H9 (cell line): Measurements from ENCODE around the gene RAB7B. TPM values are rescaled to one million over a fixed set of nuclear protein-coding genes. Genes with fewer than 3 reads are reported as not detected.

Source experiments
- DNase-seq: peaks from one replicate; pipeline ENCODE4 v3.0.0-alpha.2; 2017
- H2AFZ ChIP-seq: one replicate; pipeline ENCODE4 v1.6.1; 2013; ENCODE audit warnings: mild to moderate bottlenecking, low read length, control low read depth, moderate library complexity
- H2AK5ac ChIP-seq: 2 replicates; pipeline ENCODE4 v1.6.1; 2013; ENCODE audit warnings: low read length, control low read depth, mixed read lengths; ENCODE audit not compliant: insufficient read length
- H2BK120ac ChIP-seq: one replicate; pipeline ENCODE4 v1.6.1; 2013; ENCODE audit warnings: low read depth, mild to moderate bottlenecking, low read length, control low read depth, inconsistent platforms; ENCODE audit not compliant: poor library complexity, severe bottlenecking
- H2BK12ac ChIP-seq: 2 replicates; pipeline ENCODE4 v1.6.1; 2013; ENCODE audit warnings: low read length, control low read depth, mixed read lengths, low read depth; ENCODE audit not compliant: insufficient read length
- H2BK15ac ChIP-seq: 2 replicates; pipeline ENCODE4 v1.6.1; 2013; ENCODE audit warnings: low read depth, low read length, control low read depth
- H2BK20ac ChIP-seq: one replicate; pipeline ENCODE4 v1.6.1; 2013; ENCODE audit warnings: low read depth, mild to moderate bottlenecking, low read length, control low read depth, inconsistent platforms; ENCODE audit not compliant: poor library complexity, severe bottlenecking
- H2BK5ac ChIP-seq: 2 replicates; pipeline ENCODE4 v1.6.1; 2013; ENCODE audit warnings: low read length, control low read depth, mixed read lengths; ENCODE audit not compliant: insufficient read length
- H3K14ac ChIP-seq: 2 replicates; pipeline ENCODE4 v1.6.1; 2013; ENCODE audit warnings: low read length, control low read depth; ENCODE audit not compliant: insufficient read depth
- H3K18ac ChIP-seq: 2 replicates; pipeline ENCODE4 v1.6.1; 2013; ENCODE audit warnings: low read depth, mild to moderate bottlenecking, mixed read lengths, low read length, control low read depth; ENCODE audit not compliant: insufficient read length
- H3K23ac ChIP-seq: 2 replicates; pipeline ENCODE4 v1.6.1; 2013; ENCODE audit warnings: low read length, control low read depth, mixed read lengths, low read depth; ENCODE audit not compliant: insufficient read length
- H3K23me2 ChIP-seq: 2 replicates; pipeline ENCODE4 v1.6.1; 2013; ENCODE audit warnings: low read depth, mild to moderate bottlenecking, mixed read lengths, low read length, control low read depth; ENCODE audit not compliant: insufficient read length, poor library complexity, severe bottlenecking
- H3K27ac ChIP-seq: 2 replicates; pipeline ENCODE4 v1.5.1; 2013; ENCODE audit warnings: low read length, control low read depth, mixed read lengths, low read depth; ENCODE audit not compliant: insufficient read length
- H3K27me3 ChIP-seq: 2 replicates; pipeline ENCODE4 v1.6.1; 2013; ENCODE audit warnings: low read length, control low read depth, inconsistent platforms; ENCODE audit not compliant: insufficient read depth
- H3K4ac ChIP-seq: 2 replicates; pipeline ENCODE4 v1.6.1; 2013; ENCODE audit warnings: low read depth, mild to moderate bottlenecking, control low read depth, inconsistent platforms, low read length, moderate library complexity
- H3K4me1 ChIP-seq: 2 replicates; pipeline ENCODE4 v1.6.1; 2013; ENCODE audit warnings: low read length, control low read depth, inconsistent platforms; ENCODE audit not compliant: insufficient read depth
- H3K4me2 ChIP-seq: 2 replicates; pipeline ENCODE4 v1.6.1; 2013; ENCODE audit warnings: low read length, control low read depth, mixed read lengths; ENCODE audit not compliant: insufficient read length, insufficient read depth
- H3K56ac ChIP-seq: 2 replicates; pipeline ENCODE4 v1.6.1; 2013; ENCODE audit warnings: low read depth, mild to moderate bottlenecking, mixed read lengths, low read length, control low read depth; ENCODE audit not compliant: insufficient read length
- H3K79me1 ChIP-seq: 2 replicates; pipeline ENCODE4 v1.6.1; 2013; ENCODE audit warnings: low read depth, mild to moderate bottlenecking, moderate library complexity, low read length, control low read depth, inconsistent platforms; ENCODE audit not compliant: insufficient read depth, poor library complexity, severe bottlenecking
- H3K79me2 ChIP-seq: 2 replicates; pipeline ENCODE4 v1.6.1; 2013; ENCODE audit warnings: low read length, control low read depth, inconsistent platforms; ENCODE audit not compliant: insufficient read depth
- H3K9ac ChIP-seq: 2 replicates; pipeline ENCODE4 v1.6.1; 2013; ENCODE audit warnings: low read length, control low read depth, mixed read lengths; ENCODE audit not compliant: insufficient read length; ENCODE audit errors: extremely low read depth
- H3K9me3 ChIP-seq: one replicate; pipeline ENCODE4 v1.6.1; 2013; ENCODE audit warnings: low read depth, low read length, inconsistent platforms; ENCODE audit not compliant: control insufficient read depth
- H3T11ph ChIP-seq: one replicate; pipeline ENCODE4 v1.6.1; 2013; ENCODE audit warnings: mild to moderate bottlenecking, low read length, control low read depth, inconsistent platforms
- H4K20me1 ChIP-seq: one replicate; pipeline ENCODE4 v1.6.1; 2013; ENCODE audit not compliant: control insufficient read depth, insufficient read length, insufficient read depth
- H4K5ac ChIP-seq: 2 replicates; pipeline ENCODE4 v1.6.1; 2013; ENCODE audit warnings: low read depth, mild to moderate bottlenecking, mixed read lengths, low read length, control low read depth; ENCODE audit not compliant: insufficient read length
- H4K8ac ChIP-seq: replicated peaks from 2 replicates; pipeline ENCODE4 v1.6.1; 2013; ENCODE audit warnings: low read length, control low read depth, mixed read lengths, low read depth; ENCODE audit not compliant: insufficient read length
- H4K91ac ChIP-seq: 2 replicates; pipeline ENCODE4 v1.6.1; 2013; ENCODE audit warnings: low read depth, mild to moderate bottlenecking, moderate library complexity, mixed read lengths, low read length, control low read depth; ENCODE audit not compliant: insufficient read length
- H3K27ac Mint-ChIP-seq, 3 experiments: 2 replicates in 2 of 3; 3 replicates in 1 of 3; pipeline ENCODE4 v1.8.0; 2020 to 2021; ENCODE audit warnings: mixed read lengths in 3 of 3, mild to moderate bottlenecking in 1 of 3, moderate library complexity in 1 of 3
- H3K27me3 Mint-ChIP-seq: 2 replicates; pipeline ENCODE4 v1.8.0; 2021; ENCODE audit warnings: low read depth, mild to moderate bottlenecking, moderate library complexity, mixed read lengths
- H3K36me3 Mint-ChIP-seq, 3 experiments: 2 replicates in 2 of 3; 3 replicates in 1 of 3; pipeline ENCODE4 v1.8.0; 2020 to 2021; ENCODE audit warnings: low read depth in 3 of 3, mixed read lengths in 3 of 3; ENCODE audit not compliant: insufficient read depth in 1 of 3
- H3K4me1 Mint-ChIP-seq, 2 experiments: 2 replicates each; pipeline ENCODE4 v1.8.0; 2020; ENCODE audit warnings: mixed read lengths in 2 of 2
- H3K4me3 Mint-ChIP-seq, 2 experiments: 2 replicates in 1 of 2; 3 replicates in 1 of 2; pipeline ENCODE4 v1.8.0; 2020 to 2021; ENCODE audit warnings: mild to moderate bottlenecking in 2 of 2, mixed read lengths in 2 of 2, moderate library complexity in 1 of 2
- H3K9me3 Mint-ChIP-seq, 2 experiments: 2 replicates in 1 of 2; 3 replicates in 1 of 2; pipeline ENCODE4 v1.8.0; 2020; ENCODE audit warnings: mild to moderate bottlenecking in 2 of 2, mixed read lengths in 2 of 2, moderate library complexity in 1 of 2
- CTCF ChIP-seq: fragments of 200-600 bp; sonication (generic); conservative IDR thresholded peaks from 3 replicates; pipeline ENCODE4 v1.8.0; 2021; ENCODE audit warnings: antibody characterized with exemption, mild to moderate bottlenecking
- WGBS: extraction: QIAGEN DNeasy Blood & Tissue Kit; methylation state at CpG from one replicate; pipeline ENCODE4 v1.1.7; 2013; ENCODE audit warnings: missing lambda C conversion rate, low lambda C conversion rate, mixed read lengths; ENCODE audit not compliant: insufficient read length; ENCODE audit errors: extremely low coverage; 5-methylcytosine and 5-hydroxymethylcytosine counted together
- total RNA-seq: library from RNA; stranded (reverse); gene quantifications from 2 replicates; pipeline ENCODE4 v1.2.1, GENCODE V29; 2021

The RAB7B gene
- total RNA-seq, 1 experiment from 2014 or later: 0.68 TPM

- H3K9me3 Mint-ChIP-seq: no peaks in the 10 kb centered on the region; a peak in 1 of 5 replicates
- no peaks in the 10 kb centered on the region for H4K20me1 ChIP-seq
These were observed 74.9 kb downstream of the RAB7B start for GRCh38 chr1:205928317-205928716.

More at GRCh38 chr1:205928317-205928716, 74.9 kb downstream of the RAB7B start:
- Histone ChIP-seq H3K18ac (no peak overlapping the region), H3K4ac (no peak overlapping the region), H2AK5ac (no peak overlapping the region), H3K4me2 (no peak overlapping the region), H2BK15ac (no peak overlapping the region), H4K5ac (no peak overlapping the region), H2BK20ac (no peak overlapping the region), H3T11ph (no peak overlapping the region), H2BK5ac (no peak overlapping the region), H4K91ac (no peak overlapping the region), H3K56ac (no peak overlapping the region), H3K9me3 (no peaks in the 10 kb centered on the region), H2BK12ac (no peak overlapping the region), H3K27ac (no peak overlapping the region), H3K23ac (no peak overlapping the region), H3K14ac (no peak overlapping the region), H3K79me1 (no peaks in the 10 kb centered on the region), H3K27me3 (no peaks in the 10 kb centered on the region), H2BK120ac (no peak overlapping the region), H2AFZ (no peak overlapping the region), H4K8ac (no peak overlapping the region), H3K4me1 (no peaks in the 10 kb centered on the region; the same call in 1 of the 2 replicates), H3K9ac (no peak overlapping the region), H3K79me2 (no peaks in the 10 kb centered on the region), H3K23me2 (no peaks in the 10 kb centered on the region)
- peaks cover 20 to 26% of the 10 kb centered on the region in 2 experiments for H3K4me1 Mint-ChIP-seq
- no CpG with 5 or more reads among the region's 5 CpGs for WGBS
- no peak overlapping the region for H3K4me3 Mint-ChIP-seq
- no peaks in the 10 kb centered on the region; the same call in 1 of the 2 replicates for H3K27me3 Mint-ChIP-seq
- no peak for TF ChIP-seq CTCF
- H3K36me3 Mint-ChIP-seq: no peaks in the 10 kb centered on the region
- no peak for DNase-seq
- H3K27ac Mint-ChIP-seq: peak overlapping the region in 1 of 3 experiments; percentile 46; a peak in 2 of 7 replicates
